ENCODE measurements around the gene RRBP1.

RRBP1 gene

DNA sequence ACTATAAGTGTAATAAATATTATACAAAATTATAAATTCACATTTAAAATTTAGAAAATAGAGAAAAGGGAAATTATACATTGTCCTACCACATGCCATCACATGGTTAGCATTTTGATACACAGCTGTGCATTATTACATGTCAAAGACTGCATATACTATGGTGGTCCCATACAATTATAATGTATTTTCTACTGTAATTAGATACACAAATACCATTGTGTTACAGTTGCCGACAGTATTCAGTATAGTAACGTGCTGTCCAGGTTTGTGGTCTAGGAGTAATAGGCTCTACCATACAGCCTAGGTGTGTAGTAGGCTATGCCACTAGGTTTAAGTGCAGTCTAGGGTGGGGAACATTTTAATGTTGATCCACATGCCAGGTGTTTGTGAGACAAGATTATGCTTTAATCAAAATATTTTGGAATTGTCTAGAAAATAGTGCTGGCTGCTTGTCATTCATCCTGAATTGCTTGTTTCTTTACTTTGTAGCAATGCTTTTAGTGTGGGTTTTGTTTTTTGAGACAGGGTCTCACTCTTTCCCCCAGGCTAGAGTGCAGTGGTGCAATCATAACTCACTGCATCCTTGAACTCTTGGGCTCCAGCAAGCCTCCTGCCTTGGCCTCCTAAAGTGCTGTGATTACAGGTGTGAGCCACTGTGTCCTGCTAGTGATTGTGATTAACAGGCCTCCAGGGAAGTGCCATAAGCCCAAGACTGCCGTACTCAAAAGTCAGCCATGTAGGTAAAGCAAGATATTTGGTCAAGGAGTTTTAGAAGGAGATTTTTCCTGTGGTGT, 73.1 kb downstream of the RRBP1 start:
- no peak for DNase-seq (ENCODE audit: low spot score)

DNA sequence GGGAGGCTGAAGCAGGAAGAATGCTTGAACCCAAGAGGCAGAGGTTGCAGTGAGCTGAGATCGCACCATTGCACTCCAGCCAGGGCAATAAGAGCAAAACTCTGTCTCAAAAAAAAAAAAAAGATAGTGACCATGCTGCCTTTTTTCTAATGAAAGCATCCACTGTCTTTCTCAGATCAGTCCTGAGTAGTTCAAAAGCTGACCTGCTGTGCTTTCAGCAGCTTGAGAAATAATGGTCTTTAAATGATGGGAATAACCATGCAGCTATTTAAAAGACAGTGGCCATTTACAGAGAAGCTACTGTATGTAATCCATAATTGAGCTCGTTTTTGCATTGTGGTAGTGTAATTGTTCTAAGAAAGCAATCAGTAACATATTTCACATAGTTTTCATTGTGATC, 76.0 kb downstream of the RRBP1 start:
- DNase-seq (ENCODE audit: low spot score): no peak

- no peak for DNase-seq (ENCODE audit: low spot score)
Observed at GRCh38 chr20:17605131-17605660, 76.8 kb downstream of the RRBP1 start.

DNA sequence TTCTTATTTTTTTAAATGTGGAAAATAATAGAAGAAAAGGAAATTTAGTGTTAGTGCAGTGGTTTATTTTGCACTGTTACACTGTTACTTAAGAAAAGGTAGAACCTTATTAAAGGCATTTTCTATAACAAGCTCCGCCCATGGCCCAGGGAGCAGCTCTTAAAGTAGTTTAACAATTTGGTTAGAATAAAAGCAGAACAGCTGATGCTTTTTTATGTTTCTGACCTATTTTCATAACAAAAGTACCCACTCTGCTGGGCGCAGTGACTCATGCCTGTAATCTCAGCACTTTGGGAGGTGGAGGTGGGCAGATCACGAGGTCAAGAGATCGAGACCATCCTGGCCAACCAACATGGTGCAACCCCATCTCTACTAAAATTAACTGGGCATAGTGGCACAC, 79.5 kb downstream of the RRBP1 start:
- DNase-seq (ENCODE audit: low spot score): no peak

DNA sequence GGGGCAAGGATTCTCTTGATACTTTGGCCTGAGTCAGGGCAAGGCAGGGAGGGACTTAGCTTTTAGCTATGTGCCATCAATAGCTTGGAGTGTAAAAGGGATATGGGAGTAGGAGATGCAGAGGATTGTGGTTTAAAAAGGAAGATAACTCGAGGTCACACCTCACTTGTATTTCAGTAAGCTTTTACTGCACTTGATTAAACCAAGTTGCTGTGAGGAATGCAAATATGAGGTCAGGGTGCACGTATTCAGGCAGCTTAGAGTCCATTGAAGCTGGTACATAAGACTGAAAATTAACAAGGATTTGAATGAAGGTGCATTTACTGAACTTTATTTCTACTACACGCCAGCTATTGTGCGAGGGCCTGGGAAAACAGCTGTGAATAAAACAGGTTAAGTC, 80.1 kb downstream of the RRBP1 start:
- DNase-seq (ENCODE audit: low spot score): no peak

GRCh38 chr20:17598013-17598550, 84.0 kb downstream of the RRBP1 start:
- no peak for DNase-seq (ENCODE audit: low spot score)

GRCh38 chr20:17595856-17596255, 86.2 kb downstream of the RRBP1 start:
- no peak for DNase-seq (ENCODE audit: low spot score)

DNA sequence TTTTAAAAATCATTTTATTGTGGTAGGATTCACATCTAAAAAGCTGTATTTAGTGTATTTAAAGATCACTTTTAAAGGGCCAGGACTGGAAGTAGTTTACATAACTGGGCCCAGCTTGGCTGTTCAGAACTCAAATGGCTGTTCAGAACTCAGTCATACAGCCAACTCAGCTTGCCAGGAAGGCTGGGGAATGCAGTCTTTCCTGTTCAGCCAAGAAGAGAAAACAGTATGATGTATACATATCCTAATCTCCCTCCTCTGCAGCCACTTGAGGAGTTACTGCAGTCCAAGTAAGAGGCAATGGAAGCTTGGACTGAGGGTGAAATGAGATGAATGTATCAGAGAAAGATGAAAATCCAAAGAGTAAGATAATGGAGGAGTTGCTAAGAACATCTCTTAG, 87.6 kb downstream of the RRBP1 start:
- no peak for DNase-seq (ENCODE audit: low spot score)

DNA sequence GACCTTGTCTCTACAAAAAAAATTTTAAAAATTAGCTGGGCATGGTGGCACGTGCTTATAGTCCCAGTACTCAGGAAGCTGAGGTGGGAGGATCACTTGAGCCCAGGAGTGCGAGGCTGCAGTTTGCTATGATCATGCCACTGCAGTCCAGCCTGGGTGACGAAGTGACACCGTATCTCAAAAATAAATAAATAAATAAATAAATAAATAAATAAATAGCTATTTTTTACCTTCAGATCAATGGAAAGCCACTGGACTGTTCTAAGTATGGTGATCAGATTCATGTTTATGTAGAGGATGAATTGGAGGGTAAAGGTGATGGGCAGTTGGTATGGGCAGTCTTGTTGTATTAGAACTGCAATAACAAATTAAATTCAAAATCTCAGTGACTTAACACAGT, 88.1 kb downstream of the RRBP1 start:
- no peak for DNase-seq (ENCODE audit: low spot score)

- DNase-seq (ENCODE audit: low spot score): no peak
Observed at GRCh38 chr20:17590245-17590644, 91.8 kb downstream of the RRBP1 start.

DNA sequence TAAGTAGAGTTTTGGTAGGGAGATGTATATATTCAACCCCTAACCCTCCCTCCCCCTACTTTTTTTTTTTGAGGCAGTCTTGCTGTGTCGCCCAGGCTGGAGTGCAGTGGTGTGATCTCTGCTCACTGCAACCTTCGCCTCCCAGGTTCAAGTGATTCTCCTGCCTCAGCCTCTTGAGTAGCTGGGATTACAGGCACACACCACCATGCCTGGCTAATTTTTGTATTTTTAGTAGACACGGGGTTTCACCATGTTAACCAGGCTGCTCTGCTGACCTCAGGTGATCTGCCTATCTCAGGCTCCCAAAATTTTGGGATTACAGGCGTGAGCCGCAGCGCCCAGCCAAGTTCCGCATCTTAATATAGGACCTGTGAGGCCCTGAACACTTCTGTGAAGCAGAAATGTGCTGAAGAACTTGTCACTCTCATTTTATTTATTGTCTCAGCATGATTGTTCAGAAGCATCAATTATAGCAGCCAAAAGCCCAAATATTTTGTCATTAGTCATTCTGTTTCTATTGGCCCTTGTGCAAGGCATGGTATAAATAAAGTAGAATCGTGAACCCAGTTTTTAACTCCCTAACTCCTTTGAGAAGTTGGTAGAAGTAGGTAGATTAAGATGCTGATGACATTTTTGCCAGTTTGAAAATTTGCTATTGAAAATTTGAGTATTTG, 92.7 kb downstream of the RRBP1 start:
- DNase-seq (ENCODE audit: low spot score): no peak

DNA sequence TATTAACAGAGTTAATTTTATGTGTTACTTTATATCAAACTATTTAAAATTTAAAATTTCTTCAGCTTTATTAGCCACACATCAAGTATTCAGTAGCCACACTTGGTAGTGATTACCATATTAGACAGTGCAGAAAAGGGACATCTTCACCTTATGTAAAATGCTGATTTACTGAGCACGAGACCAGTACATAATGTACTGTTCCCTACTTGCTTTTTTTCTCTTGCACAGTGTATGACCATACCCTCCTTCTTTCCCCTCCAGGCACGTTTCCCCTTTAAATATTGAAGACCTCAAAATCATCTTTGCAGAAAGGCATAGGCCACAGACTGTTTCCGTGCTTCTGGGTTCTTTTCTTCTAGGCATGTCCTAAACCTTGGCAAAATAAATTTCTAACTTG, 94.2 kb downstream of the RRBP1 start:
- DNase-seq (ENCODE audit: low spot score): no peak

- no peak for DNase-seq (ENCODE audit: low spot score)
Observed at GRCh38 chr20:17587148-17587547, 94.9 kb downstream of the RRBP1 start.

GRCh38 chr20:17586250-17586649, 95.8 kb downstream of the RRBP1 start:
- no peak for DNase-seq (ENCODE audit: low spot score)

DNA sequence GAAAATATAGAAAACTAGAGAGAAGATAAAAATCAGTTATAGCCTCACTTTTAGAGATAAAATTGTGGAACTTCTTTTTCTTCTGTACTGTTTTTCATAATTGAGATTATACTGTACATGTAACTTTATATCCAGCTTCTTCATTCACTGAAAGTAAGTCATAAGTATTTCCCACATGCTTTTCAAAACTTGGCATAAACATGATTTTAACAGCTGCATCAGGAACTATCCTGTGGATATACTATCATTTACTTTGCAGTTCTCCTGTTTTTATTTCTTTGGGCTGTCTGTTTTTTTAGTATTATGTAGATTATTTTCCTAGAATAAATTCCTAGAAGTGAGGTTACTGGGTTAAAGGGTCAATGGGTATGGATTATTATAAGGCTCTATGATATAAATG, 97.4 kb downstream of the RRBP1 start:
- DNase-seq (ENCODE audit: low spot score): no peak

DNA sequence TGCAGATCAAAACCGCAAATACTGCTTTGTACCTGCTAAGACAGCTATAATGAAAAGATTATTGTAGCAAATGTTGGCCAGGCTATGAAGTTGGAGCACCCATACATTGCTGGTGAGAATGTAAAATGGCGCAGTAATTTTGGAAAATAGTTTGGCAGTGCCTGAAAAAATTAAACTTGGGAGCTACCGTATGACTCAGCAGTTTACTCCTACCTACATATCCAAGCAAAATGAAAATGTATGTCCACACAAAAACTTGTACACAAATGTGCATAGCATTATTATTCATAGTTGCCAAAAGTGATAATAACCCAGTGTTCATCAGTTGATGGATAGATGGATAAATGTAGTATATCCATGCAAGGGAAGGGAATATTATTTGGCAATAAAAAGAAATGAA, 98.9 kb downstream of the RRBP1 start:
- no peak for DNase-seq (ENCODE audit: low spot score)

GRCh38 chr20:17580895-17581294, 101.1 kb downstream of the RRBP1 start:
- DNase-seq (ENCODE audit: low spot score): no peak

DNA sequence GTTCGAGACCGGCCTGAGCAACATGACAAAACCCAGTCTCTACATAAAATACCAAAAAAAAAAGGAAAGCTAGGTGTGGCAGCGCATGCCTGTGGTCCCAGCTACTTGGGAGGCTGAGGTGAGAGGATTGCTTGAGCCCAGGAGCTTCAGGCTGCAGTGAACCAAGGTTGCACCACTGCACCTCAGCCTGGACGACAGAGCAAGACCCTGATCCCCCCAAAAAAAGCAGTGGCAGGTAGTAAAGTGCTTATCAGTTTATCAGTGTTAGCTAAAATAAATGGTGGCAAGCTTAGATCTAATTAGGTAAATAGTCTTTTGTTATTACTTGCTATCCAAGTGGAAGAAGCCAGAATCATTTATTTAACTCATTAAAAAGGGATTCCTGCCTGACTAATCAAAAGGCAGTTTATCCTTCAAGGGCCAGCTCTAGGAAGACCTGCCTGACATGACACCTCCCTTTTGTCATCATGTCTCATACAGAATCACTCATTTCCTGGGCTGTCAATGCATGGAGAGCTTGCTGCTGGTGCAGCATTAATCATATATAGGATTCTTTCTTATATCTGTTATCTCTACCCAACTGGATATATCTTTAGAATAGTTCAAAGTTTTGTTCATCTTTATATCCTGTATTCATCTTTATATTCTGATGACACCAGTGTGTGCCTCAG, 102.5 kb downstream of the RRBP1 start:
- no peak for DNase-seq (ENCODE audit: low spot score)

GRCh38 chr20:17576215-17576614, 105.8 kb downstream of the RRBP1 start:
- DNase-seq (ENCODE audit: low spot score): no peak

DNA sequence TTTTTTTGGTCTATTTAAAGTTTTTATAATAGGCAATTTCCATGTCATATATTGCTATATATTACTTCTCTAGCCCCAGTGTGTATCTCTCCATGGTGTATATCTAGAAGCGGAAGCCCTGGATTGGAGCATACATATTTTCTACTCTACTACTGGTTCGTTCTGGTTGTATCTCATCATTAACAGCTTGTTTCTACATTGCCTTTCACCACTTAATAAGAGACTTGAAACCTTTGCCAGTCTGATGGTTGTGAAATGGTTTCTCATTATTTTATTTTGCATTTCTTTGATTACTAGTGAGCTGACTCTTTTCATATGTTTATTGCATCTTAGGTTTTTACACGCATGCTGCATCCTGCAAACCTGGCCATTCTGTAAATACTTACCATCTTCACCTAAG, 108.6 kb downstream of the RRBP1 start:
- no peak for DNase-seq (ENCODE audit: low spot score)

DNA sequence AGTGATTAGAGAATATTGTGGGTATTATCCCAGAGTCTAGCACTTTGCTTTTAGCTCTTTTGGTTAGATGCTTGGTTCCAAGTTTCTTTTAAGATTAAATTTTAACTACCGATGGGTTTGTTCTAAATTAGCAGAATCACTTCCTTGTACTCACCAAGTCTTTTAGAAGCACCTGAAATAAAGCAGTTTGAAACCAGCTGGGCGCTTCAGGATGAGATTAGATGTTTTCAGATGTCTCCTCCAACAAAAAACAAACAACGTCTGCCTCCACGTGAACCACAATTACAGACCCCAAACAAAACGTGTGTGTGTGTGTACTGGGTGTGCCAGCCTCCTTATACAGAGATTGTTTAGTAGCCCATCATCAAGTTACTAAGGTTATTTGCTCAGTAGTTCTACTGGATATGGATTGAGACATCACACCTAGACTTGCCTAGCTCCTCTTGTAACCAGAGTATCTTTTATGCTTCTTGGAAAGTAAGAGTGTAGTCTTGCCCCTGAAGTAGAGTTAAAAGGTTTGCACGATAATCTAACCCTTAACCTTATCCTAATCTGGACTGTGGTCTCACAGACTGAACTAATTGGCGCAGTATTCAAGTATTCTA, 109.9 kb downstream of the RRBP1 start:
- no peak for DNase-seq (ENCODE audit: low spot score)

GRCh38 chr20:17571153-17571527, 110.9 kb downstream of the RRBP1 start:
- DNase-seq (ENCODE audit: low spot score): no peak
